Measurements from ENCODE around the gene LTBP2.

Gene LTBP2

GRCh38 chr14:74637178-74637550 lies 25.1 kb upstream of the LTBP2 start:
- no peak for DNase-seq

- DNase-seq, result no peak
Observed at GRCh38 chr14:74636424-74637177, 24.6 kb upstream of the LTBP2 start.

GRCh38 chr14:74635847-74636246 lies 23.8 kb upstream of the LTBP2 start:
- DNase-seq, result no peak

- DNase-seq, result no peak
Observed at GRCh38 chr14:74634964-74635363, 22.9 kb upstream of the LTBP2 start.

- no peak for DNase-seq
Observed at GRCh38 chr14:74634481-74634880, 22.4 kb upstream of the LTBP2 start.

- DNase-seq, result no peak
Observed at GRCh38 chr14:74630881-74631690, 19.0 kb upstream of the LTBP2 start.

- DNase-seq, result peak in 1 of 3 donors; percentile 37
Observed at GRCh38 chr14:74628418-74628817, 16.4 kb upstream of the LTBP2 start.

GRCh38 chr14:74627076-74627475 lies 15.0 kb upstream of the LTBP2 start:
- DNase-seq, result peak; percentile 57 to 72 (median 66)

- DNase-seq, result no peak
Observed at GRCh38 chr14:74622257-74622656, 10.2 kb upstream of the LTBP2 start.

GRCh38 chr14:74621556-74621955 lies 9.5 kb upstream of the LTBP2 start:
- DNase-seq, result no peak

GRCh38 chr14:74620923-74621322 lies 8.9 kb upstream of the LTBP2 start:
- no peak for DNase-seq

- peak in 2 of 3 donors; percentile 44 to 58 for DNase-seq
Observed at GRCh38 chr14:74620497-74620921, 8.5 kb upstream of the LTBP2 start.

- DNase-seq, result peak; percentile 55 to 58 (median 56)
Observed at GRCh38 chr14:74619672-74620131, 7.7 kb upstream of the LTBP2 start.

GRCh38 chr14:74618078-74618952 lies 6.3 kb upstream of the LTBP2 start:
- DNase-seq, result peak; percentile 91 to 97 (median 96)

- no peak for DNase-seq
Observed at GRCh38 chr14:74616996-74617700, 5.1 kb upstream of the LTBP2 start.

- DNase-seq, result peak; percentile 90 to 94 (median 92)
Observed at GRCh38 chr14:74616507-74616906, 4.5 kb upstream of the LTBP2 start.

- no peak for DNase-seq
Observed at GRCh38 chr14:74615735-74616134, 3.7 kb upstream of the LTBP2 start.

- peak; percentile 77 to 80 (median 78) for DNase-seq
Observed at GRCh38 chr14:74614508-74615495, 2.8 kb upstream of the LTBP2 start.

GRCh38 chr14:74613211-74613914 lies 1.3 kb upstream of the LTBP2 start:
- DNase-seq, result no peak

GRCh38 chr14:74612350-74613021 lies 449 bp upstream of the LTBP2 start:
- peak; percentile 88 to 99 (median 94) for DNase-seq
